Measurements from ENCODE around the gene ATP6V0C.

Gene ATP6V0C

GRCh38 chr16:2493605-2494004, 20.1 kb upstream of the ATP6V0C start:
- no peak for DNase-seq

- DNase-seq: no peak
These were observed 19.1 kb upstream of the ATP6V0C start for GRCh38 chr16:2494616-2495015.

GRCh38 chr16:2495041-2495440, 18.7 kb upstream of the ATP6V0C start:
- no peak for DNase-seq

- DNase-seq: no peak
These were observed 17.3 kb upstream of the ATP6V0C start for GRCh38 chr16:2496223-2497115.

GRCh38 chr16:2497116-2497630, 16.6 kb upstream of the ATP6V0C start:
- DNase-seq: no peak

GRCh38 chr16:2497695-2498484, 15.9 kb upstream of the ATP6V0C start:
- no peak for DNase-seq

- DNase-seq: no peak
These were observed 15.1 kb upstream of the ATP6V0C start for GRCh38 chr16:2498531-2499253.

- DNase-seq: no peak
These were observed 14.3 kb upstream of the ATP6V0C start for GRCh38 chr16:2499454-2499853.

- DNase-seq: no peak
These were observed 13.8 kb upstream of the ATP6V0C start for GRCh38 chr16:2499890-2500429.

GRCh38 chr16:2500430-2500917, 13.3 kb upstream of the ATP6V0C start:
- no peak for DNase-seq

- peak; percentile 87 for DNase-seq
These were observed 12.6 kb upstream of the ATP6V0C start for GRCh38 chr16:2500918-2501750.

- no peak for DNase-seq
These were observed 11.5 kb upstream of the ATP6V0C start for GRCh38 chr16:2501946-2502895.

GRCh38 chr16:2505695-2506094, 8.1 kb upstream of the ATP6V0C start:
- no peak for DNase-seq

GRCh38 chr16:2507052-2507659, 6.6 kb upstream of the ATP6V0C start:
- DNase-seq: no peak

GRCh38 chr16:2507665-2508064, 6.1 kb upstream of the ATP6V0C start:
- DNase-seq: no peak

- no peak for DNase-seq
These were observed 4.9 kb upstream of the ATP6V0C start for GRCh38 chr16:2508722-2509400.

- no peak for DNase-seq
These were observed 2.5 kb upstream of the ATP6V0C start for GRCh38 chr16:2511128-2511800.

- no peak for DNase-seq
These were observed 1.6 kb upstream of the ATP6V0C start for GRCh38 chr16:2511996-2512734.
